ENCODE results near the gene SEC14L6. TPM values are rescaled to one million over a fixed set of nuclear protein-coding genes. Genes with fewer than 3 reads are reported as not detected.

The SEC14L6 gene
- 4.1 TPM for total RNA-seq

GRCh38 chr22:30546616-30547015 lies at the start of gene SEC14L6:
SEC14L6 (minus strand) TSS chr22:30546741; CDS start chr22:30546682, 59 bp downstream.

DNA sequence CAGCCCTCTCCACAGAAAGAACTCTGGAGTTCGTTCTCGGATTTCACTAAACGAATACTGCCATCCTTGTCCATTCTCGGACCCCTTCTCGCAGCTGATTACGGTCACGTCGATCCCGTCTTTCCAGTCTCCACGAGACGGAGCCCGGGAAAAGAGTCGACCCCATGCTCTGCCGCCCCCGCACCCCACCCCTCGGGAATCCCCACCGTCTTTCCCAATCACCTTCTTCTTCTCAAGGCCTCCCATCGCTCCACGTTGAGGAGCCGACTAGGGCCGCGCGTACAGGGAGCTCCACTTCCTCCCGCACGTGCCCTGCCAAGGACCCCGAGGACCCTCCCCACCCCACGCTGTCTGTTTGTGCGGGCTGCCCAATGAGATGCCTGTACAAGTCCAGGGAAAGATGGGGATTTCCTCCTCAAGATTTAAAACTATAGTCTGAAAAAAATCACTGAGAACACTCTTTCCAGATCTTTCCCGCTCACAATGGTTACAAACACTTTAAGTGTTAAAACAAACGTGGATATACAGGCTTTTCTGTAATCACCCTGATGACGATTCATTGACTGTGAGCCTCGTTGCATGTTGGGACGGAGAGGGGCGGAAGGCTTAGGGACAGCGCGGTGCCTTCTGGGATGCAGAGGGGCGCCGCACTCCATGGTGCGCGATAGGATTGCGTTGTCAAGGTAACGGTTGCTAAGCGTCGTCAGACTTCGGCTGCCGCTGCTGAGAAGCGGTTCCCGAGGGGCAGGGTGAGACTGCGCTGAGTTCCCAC lies 45.2 kb upstream of the SEC14L6 start, which contains the start of gene PES1:
Gene PES1 (minus strand): TSS at position 323 of the 772 bp plus-strand sequence. CDS start 77 bp downstream, at position 246.

GRCh38 chr22:30574095-30574981 lies 27.8 kb upstream of the SEC14L6 start, which contains the start of gene GAL3ST1:
GAL3ST1 (minus strand) TSS chr22:30574665; CDS start chr22:30557392, 17,273 bp downstream.

Other genes starting within 250 kb of the SEC14L6 start
- 13.7 TPM for gene TBC1D10A, start 219.8 kb downstream of the SEC14L6 start, total RNA-seq
- gene SF3A1, start 189.8 kb downstream of the SEC14L6 start, total RNA-seq, result 78.5 TPM
- 13.0 TPM for gene CCDC157, start 189.7 kb downstream of the SEC14L6 start, total RNA-seq
- gene RNF215, start 159.3 kb downstream of the SEC14L6 start, total RNA-seq, result 19.8 TPM
- 27.5 TPM for gene SEC14L2, start 149.7 kb downstream of the SEC14L6 start, total RNA-seq
- 18.7 TPM for gene MTFP1, start 121.0 kb downstream of the SEC14L6 start, total RNA-seq
- gene SEC14L3, start 74.7 kb downstream of the SEC14L6 start, total RNA-seq, result not detected
- gene SEC14L4, start 41.0 kb downstream of the SEC14L6 start, total RNA-seq, result 0.60 TPM
- gene GAL3ST1, start 27.9 kb upstream of the SEC14L6 start, total RNA-seq, result 2.7 TPM
- 42.1 TPM for gene PES1, start 45.2 kb upstream of the SEC14L6 start, total RNA-seq
- 31.2 TPM for gene TCN2, start 60.4 kb upstream of the SEC14L6 start, total RNA-seq
- 8.8 TPM for gene SLC35E4, start 89.0 kb upstream of the SEC14L6 start, total RNA-seq
- 16.6 TPM for gene DUSP18, start 121.1 kb upstream of the SEC14L6 start, total RNA-seq
- gene OSBP2, start 148.1 kb upstream of the SEC14L6 start, total RNA-seq, result 59.9 TPM

Data from camera-type eye (tissue), 1 donor.